ENCODE measurements around the gene AKAP13.

DNA sequence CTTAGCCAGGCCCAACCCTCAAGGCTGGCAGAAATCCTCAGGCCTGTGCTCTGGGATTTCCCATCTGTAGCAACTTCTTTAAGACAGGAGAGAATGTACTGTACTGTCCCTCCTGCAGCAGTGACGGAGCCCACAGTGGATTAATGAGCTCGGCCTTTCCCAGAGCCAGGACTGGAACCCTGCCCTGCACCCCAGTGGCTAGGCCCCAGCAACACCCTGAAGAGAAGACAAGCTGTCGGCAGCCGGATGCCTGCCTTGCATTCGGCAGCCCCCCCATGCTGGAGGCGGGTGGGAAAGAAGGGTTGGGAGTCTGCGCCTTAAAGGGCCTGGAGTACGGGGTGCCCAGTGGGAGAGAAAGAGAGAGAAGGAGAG is 382.3 kb downstream of the AKAP13 start:
- TF ChIP-seq, protein P1, sequence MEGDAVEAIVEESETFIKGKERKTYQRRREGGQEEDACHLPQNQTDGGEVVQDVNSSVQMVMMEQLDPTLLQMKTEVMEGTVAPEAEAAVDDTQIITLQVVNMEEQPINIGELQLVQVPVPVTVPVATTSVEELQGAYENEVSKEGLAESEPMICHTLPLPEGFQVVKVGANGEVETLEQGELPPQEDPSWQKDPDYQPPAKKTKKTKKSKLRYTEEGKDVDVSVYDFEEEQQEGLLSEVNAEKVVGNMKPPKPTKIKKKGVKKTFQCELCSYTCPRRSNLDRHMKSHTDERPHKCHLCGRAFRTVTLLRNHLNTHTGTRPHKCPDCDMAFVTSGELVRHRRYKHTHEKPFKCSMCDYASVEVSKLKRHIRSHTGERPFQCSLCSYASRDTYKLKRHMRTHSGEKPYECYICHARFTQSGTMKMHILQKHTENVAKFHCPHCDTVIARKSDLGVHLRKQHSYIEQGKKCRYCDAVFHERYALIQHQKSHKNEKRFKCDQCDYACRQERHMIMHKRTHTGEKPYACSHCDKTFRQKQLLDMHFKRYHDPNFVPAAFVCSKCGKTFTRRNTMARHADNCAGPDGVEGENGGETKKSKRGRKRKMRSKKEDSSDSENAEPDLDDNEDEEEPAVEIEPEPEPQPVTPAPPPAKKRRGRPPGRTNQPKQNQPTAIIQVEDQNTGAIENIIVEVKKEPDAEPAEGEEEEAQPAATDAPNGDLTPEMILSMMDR (conservative IDR thresholded peaks at IDR 0.05; ENCODE audit: low read depth, low read length): no peak
- TF ChIP-seq EZH2 (IDR thresholded peaks at IDR 0.05; ENCODE audit: borderline replicate concordance, low read depth, low read length, poor library complexity, severe bottlenecking): no peak

Measured in A673 (cell line).